NT2/D1 (cell line): ENCODE data around the gene TBC1D16.

ENCODE experiments used
- DNase-seq: peaks from one replicate; pipeline ENCODE4 v3.0.0-alpha.2; 2011; ENCODE audit warnings: low read depth, low spot score
- H3K27me3 ChIP-seq: 2 replicates; pipeline ENCODE4 v1.6.0; 2011; ENCODE audit warnings: mild to moderate bottlenecking; ENCODE audit not compliant: insufficient read length, insufficient read depth
- H3K36me3 ChIP-seq: 2 replicates; pipeline ENCODE4 v1.6.1; 2011; ENCODE audit warnings: mild to moderate bottlenecking, low read length, mixed read lengths; ENCODE audit not compliant: insufficient read depth, insufficient read length
- H3K4me1 ChIP-seq: 2 replicates; pipeline ENCODE4 v1.5.1; 2011; ENCODE audit not compliant: insufficient read depth, insufficient read length
- H3K4me3 ChIP-seq: 2 replicates; pipeline ENCODE4 v1.5.1; 2011; ENCODE audit warnings: low read depth; ENCODE audit not compliant: insufficient read length
- H3K9ac ChIP-seq: 2 replicates; pipeline ENCODE4 v1.6.0; 2011; ENCODE audit warnings: low read depth; ENCODE audit not compliant: insufficient read length
- H3K9me3 ChIP-seq: 2 replicates; pipeline ENCODE4 v1.5.1; 2011; ENCODE audit warnings: mild to moderate bottlenecking, low read length; ENCODE audit not compliant: insufficient read depth
- SUZ12 ChIP-seq: IDR thresholded peaks from 2 replicates; pipeline ENCODE4 v1.6.1; 2011; ENCODE audit not compliant: insufficient read length, insufficient read depth; ENCODE audit errors: extremely low read depth
- YY1 ChIP-seq: IDR thresholded peaks from 2 replicates; pipeline ENCODE4 v1.6.1; 2011; ENCODE audit not compliant: insufficient read length, insufficient read depth
- ZNF274 ChIP-seq: IDR thresholded peaks from 2 replicates; pipeline ENCODE4 v1.6.1; 2011; ENCODE audit warnings: mild to moderate bottlenecking, low read depth, low read length

Gene TBC1D16

GRCh38 chr17:79920751-79921410 lies 114.8 kb downstream of the TBC1D16 start:
- H3K9me3 ChIP-seq = no peaks in the 10 kb centered on the region
- H3K4me1 ChIP-seq = peaks cover 14% of the 10 kb centered on the region
- DNase-seq = no peak
- H3K4me3 ChIP-seq = no peak overlapping the region
- H3K36me3 ChIP-seq = no peaks in the 10 kb centered on the region
- H3K27me3 ChIP-seq = peaks cover 13% of the 10 kb centered on the region
- H3K9ac ChIP-seq = no peak overlapping the region
- TF ChIP-seq SUZ12 = no peak
- no peak for TF ChIP-seq YY1
- TF ChIP-seq ZNF274 = no peak

- no peak overlapping the region for H3K4me3 ChIP-seq
- no peak for DNase-seq
- peaks cover 12% of the 10 kb centered on the region for H3K4me1 ChIP-seq
- no peak overlapping the region for H3K9ac ChIP-seq
- no peaks in the 10 kb centered on the region for H3K9me3 ChIP-seq
- peaks cover 13% of the 10 kb centered on the region for H3K27me3 ChIP-seq
- TF ChIP-seq SUZ12 = no peak
- no peak for TF ChIP-seq ZNF274
- no peaks in the 10 kb centered on the region for H3K36me3 ChIP-seq
Observed at GRCh38 chr17:79919862-79920720, 115.6 kb downstream of the TBC1D16 start.

- Histone ChIP-seq H3K4me3 (no peak overlapping the region), H3K4me1 (peaks cover 10% of the 10 kb centered on the region), H3K27me3 (peaks cover 13% of the 10 kb centered on the region), H3K36me3 (no peaks in the 10 kb centered on the region), H3K9me3 (no peaks in the 10 kb centered on the region), H3K9ac (no peak overlapping the region)
- DNase-seq = no peak
- TF ChIP-seq SUZ12 (no peak), YY1 (no peak), ZNF274 (no peak)
Observed at GRCh38 chr17:79919164-79919585, 116.5 kb downstream of the TBC1D16 start.

- Histone ChIP-seq H3K36me3 (no peaks in the 10 kb centered on the region), H3K27me3 (peaks cover 13% of the 10 kb centered on the region), H3K9ac (no peak overlapping the region), H3K9me3 (no peaks in the 10 kb centered on the region), H3K4me3 (no peak overlapping the region), H3K4me1 (peaks cover 9% of the 10 kb centered on the region)
- DNase-seq = no peak
- TF ChIP-seq SUZ12 = no peak
- no peak for TF ChIP-seq ZNF274
- no peak for TF ChIP-seq YY1
Observed at GRCh38 chr17:79918581-79919163, 117.0 kb downstream of the TBC1D16 start.

- Histone ChIP-seq H3K9ac (no peak overlapping the region), H3K4me3 (no peak overlapping the region), H3K4me1 (peaks cover 9% of the 10 kb centered on the region), H3K27me3 (peaks cover 13% of the 10 kb centered on the region), H3K36me3 (no peaks in the 10 kb centered on the region), H3K9me3 (no peaks in the 10 kb centered on the region)
- DNase-seq = no peak
- no peak for TF ChIP-seq YY1
Observed at GRCh38 chr17:79917902-79918484, 117.7 kb downstream of the TBC1D16 start.

- H3K27me3 ChIP-seq = peaks cover 13% of the 10 kb centered on the region
- peaks cover 9% of the 10 kb centered on the region for H3K4me1 ChIP-seq
- H3K9me3 ChIP-seq = no peaks in the 10 kb centered on the region
- no peak for DNase-seq
- no peaks in the 10 kb centered on the region for H3K36me3 ChIP-seq
- TF ChIP-seq ZNF274 (no peak), SUZ12 (no peak), YY1 (no peak)
- no peak overlapping the region for H3K9ac ChIP-seq
- no peak overlapping the region for H3K4me3 ChIP-seq
Observed at GRCh38 chr17:79916991-79917901, 118.4 kb downstream of the TBC1D16 start.
